ENCODE measurements around the gene FKBP8.

DNA sequence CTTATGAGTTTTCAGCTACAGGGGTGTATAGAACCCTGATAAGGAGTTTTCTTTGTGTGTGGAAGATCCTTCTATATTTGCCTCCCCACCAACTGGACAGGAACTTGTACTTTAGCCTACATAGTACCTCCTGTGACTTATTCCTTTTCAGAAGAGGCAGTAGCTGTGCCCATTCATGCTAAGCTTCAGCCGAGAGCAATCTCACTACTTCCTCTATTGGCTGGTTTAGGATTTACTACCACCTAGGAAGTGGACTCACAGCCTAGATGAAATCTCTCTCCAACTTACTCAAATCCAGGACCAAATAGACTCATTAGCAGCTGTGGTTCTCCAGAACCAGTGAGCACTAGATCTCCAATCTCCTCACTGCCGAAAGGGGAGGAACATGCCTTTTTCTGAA lies 42.9 kb upstream of the FKBP8 start:
- no peak for TF ChIP-seq EZH2 (IDR thresholded peaks at IDR 0.05; ENCODE audit: low read depth)
- TF ChIP-seq, protein P1, sequence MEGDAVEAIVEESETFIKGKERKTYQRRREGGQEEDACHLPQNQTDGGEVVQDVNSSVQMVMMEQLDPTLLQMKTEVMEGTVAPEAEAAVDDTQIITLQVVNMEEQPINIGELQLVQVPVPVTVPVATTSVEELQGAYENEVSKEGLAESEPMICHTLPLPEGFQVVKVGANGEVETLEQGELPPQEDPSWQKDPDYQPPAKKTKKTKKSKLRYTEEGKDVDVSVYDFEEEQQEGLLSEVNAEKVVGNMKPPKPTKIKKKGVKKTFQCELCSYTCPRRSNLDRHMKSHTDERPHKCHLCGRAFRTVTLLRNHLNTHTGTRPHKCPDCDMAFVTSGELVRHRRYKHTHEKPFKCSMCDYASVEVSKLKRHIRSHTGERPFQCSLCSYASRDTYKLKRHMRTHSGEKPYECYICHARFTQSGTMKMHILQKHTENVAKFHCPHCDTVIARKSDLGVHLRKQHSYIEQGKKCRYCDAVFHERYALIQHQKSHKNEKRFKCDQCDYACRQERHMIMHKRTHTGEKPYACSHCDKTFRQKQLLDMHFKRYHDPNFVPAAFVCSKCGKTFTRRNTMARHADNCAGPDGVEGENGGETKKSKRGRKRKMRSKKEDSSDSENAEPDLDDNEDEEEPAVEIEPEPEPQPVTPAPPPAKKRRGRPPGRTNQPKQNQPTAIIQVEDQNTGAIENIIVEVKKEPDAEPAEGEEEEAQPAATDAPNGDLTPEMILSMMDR (conservative IDR thresholded peaks at IDR 0.05) = no peak
